Thyroid gland (tissue), 4 donors: ENCODE results near the gene ACTG2. TPM values are rescaled to one million over a fixed set of nuclear protein-coding genes. Genes with fewer than 3 reads are reported as not detected.
A peak's percentile ranks its signal among the peaks of the same experiment; 100 is the strongest.

Source experiments
- DNase-seq, 2 donors: peaks; one replicate each; pipeline ENCODE4 v3.0.0-alpha.2; 2019
- H3K27ac ChIP-seq, 3 donors: fragments of 200-600 bp; sonication (generic); 1 replicate in 2 of 3; 2 replicates in 1 of 3; pipeline ENCODE4 v1.5.1; 2016 to 2019; ENCODE audit warnings: mild to moderate bottlenecking in 1 of 3, moderate library complexity in 1 of 3
- H3K27me3 ChIP-seq: fragments of 200-600 bp; sonication (generic); one replicate; pipeline ENCODE4 v1.5.1; 2019
- H3K36me3 ChIP-seq, 2 donors: fragments of 200-600 bp; sonication (generic); one replicate each; pipeline ENCODE4 v1.5.1; 2016 to 2019
- H3K4me1 ChIP-seq, 2 donors: fragments of 200-600 bp; sonication (generic); one replicate each; pipeline ENCODE4 v1.5.1; 2017 to 2019
- H3K4me3 ChIP-seq, 3 donors: fragments of 200-600 bp; sonication (generic); replicated peaks in 1 of 3; 1 replicate in 2 of 3; 2 replicates in 1 of 3; pipeline ENCODE4 v1.5.1; 2016; ENCODE audit warnings: mild to moderate bottlenecking in 1 of 3
- H3K9me3 ChIP-seq: fragments of 200-600 bp; sonication (generic); one replicate; pipeline ENCODE4 v1.5.1; 2017
- CTCF ChIP-seq, 6 experiments: fragments of 200-600 bp in 3 of 6; fragments of 450-650 bp in 3 of 6; sonication (generic) in 3 of 6; IDR thresholded peaks; one replicate each; pipeline ENCODE4 v1.5.1; 2016 to 2019; ENCODE audit warnings: antibody characterized with exemption in 6 of 6, mild to moderate bottlenecking in 2 of 6, inconsistent platforms in 1 of 6, moderate library complexity in 1 of 6
- POLR2A ChIP-seq, 2 donors: fragments of 450-650 bp; IDR thresholded peaks; one replicate each; pipeline ENCODE4 v1.6.1; 2017; ENCODE audit warnings: antibody characterized with exemption in 2 of 2, mild to moderate bottlenecking in 2 of 2, moderate library complexity in 1 of 2
- WGBS, 2 donors: methylation state at CpG; one replicate each; pipeline ENCODE4 v1.1.5; 2017; 5-methylcytosine and 5-hydroxymethylcytosine counted together
- intact Hi-C: fragments of 100-400 bp; cut with DNase I; formaldehyde crosslinking; loops from one replicate; pipeline ENCODE4 v1.15.1; 2023
- total RNA-seq, 4 donors: library from RNA; depleted of rRNA; stranded (reverse); fragments of >200 nt; gene quantifications; one replicate each; pipeline ENCODE4 v1.2.3, GENCODE V29; 2016

ACTG2 gene
- total RNA-seq, 4 donors from 2014 or later: 1.5 to 24.4 (median 2.3) TPM

- intact Hi-C loops: no loop called here
- DNase-seq: no peak
- Histone ChIP-seq H3K27ac (no peak overlapping the region), H3K4me1 (no peaks in the 10 kb centered on the region), H3K36me3 (peaks cover 22 to 44% of the 10 kb centered on the region in 2 donors), H3K4me3 (no peak overlapping the region), H3K27me3 (no peaks in the 10 kb centered on the region), H3K9me3 (no peaks in the 10 kb centered on the region)
- TF ChIP-seq CTCF (IDR thresholded peaks at IDR 0.05) (no peak), POLR2A (IDR thresholded peaks at IDR 0.05) (no peak)
Measured at GRCh38 chr2:73949802-73950201, 57.0 kb downstream of the ACTG2 start.

GRCh38 chr2:73952499-73953446 is 60.0 kb downstream of the ACTG2 start:
- 66 to 73% methylated on average over 12 of the region's 12 CpGs for WGBS, 2 donors
- H3K27ac ChIP-seq: no peak overlapping the region

GRCh38 chr2:73956218-73956865 is 63.5 kb downstream of the ACTG2 start:
- Histone ChIP-seq H3K4me1 (no peaks in the 10 kb centered on the region), H3K4me3 (no peak overlapping the region), H3K27ac (no peak overlapping the region), H3K36me3 (peaks cover 34 to 35% of the 10 kb centered on the region in 2 donors), H3K9me3 (no peaks in the 10 kb centered on the region), H3K27me3 (no peaks in the 10 kb centered on the region)
- 91 to 93% methylated on average over 5 of the region's 5 CpGs for WGBS, 2 donors
- no peak for TF ChIP-seq POLR2A (IDR thresholded peaks at IDR 0.05)
- TF ChIP-seq CTCF (IDR thresholded peaks at IDR 0.05): no peak
- DNase-seq: no peak
- intact Hi-C loops: no loop called here

More at GRCh38 chr2:73952499-73953446, 60.0 kb downstream of the ACTG2 start:
- Histone ChIP-seq H3K4me3 (no peak overlapping the region), H3K9me3 (no peaks in the 10 kb centered on the region), H3K36me3 (peaks cover 35 to 41% of the 10 kb centered on the region in 2 donors), H3K4me1 (no peaks in the 10 kb centered on the region), H3K27me3 (no peaks in the 10 kb centered on the region)
- TF ChIP-seq POLR2A (IDR thresholded peaks at IDR 0.05): no peak
- no peak for TF ChIP-seq CTCF (IDR thresholded peaks at IDR 0.05)
- DNase-seq: peak in 1 of 2 donors; percentile 12
- intact Hi-C loops: no loop called here

GRCh38 chr2:73961274-73961673 is 68.5 kb downstream of the ACTG2 start:
- 96 to 99% methylated on average over 4 of the region's 4 CpGs for WGBS, 2 donors
- TF ChIP-seq POLR2A (IDR thresholded peaks at IDR 0.05) (no peak), CTCF (IDR thresholded peaks at IDR 0.05) (no peak)
- H3K9me3 ChIP-seq: no peaks in the 10 kb centered on the region
- no peak for DNase-seq
- intact Hi-C loops: no loop called here
- no peaks in the 10 kb centered on the region for H3K4me1 ChIP-seq
- no peak overlapping the region for H3K27ac ChIP-seq
- no peak overlapping the region for H3K4me3 ChIP-seq
- no peaks in the 10 kb centered on the region for H3K27me3 ChIP-seq
- peaks cover 15 to 26% of the 10 kb centered on the region in 2 donors for H3K36me3 ChIP-seq
